ENCODE measurements around the gene LHB.
A peak's percentile ranks its signal among the peaks of the same experiment; 100 is the strongest.
"Not testable (repeated sequence)": the region's sequence is repeated elsewhere in the genome, so short reads cannot be mapped to it uniquely, and the experiment has no call there.

Gene LHB

GRCh38 chr19:49056902-49057596 is 40.2 kb upstream of the LHB start:
- not testable (repeated sequence) for H3K9me3 ChIP-seq (ENCODE audit: control insufficient read depth in 1 of 2, low read length in 2 of 2); H3K36me3 ChIP-seq (ENCODE audit: control insufficient read depth in 1 of 2, insufficient read depth in 2 of 2, low read length in 2 of 2); H3K27ac ChIP-seq (ENCODE audit: low read depth, low read length)
- H3K4me3 ChIP-seq (ENCODE audit: low read depth in 1 of 2, low read length in 2 of 2): peak overlapping the region; percentile 58 to 73
- H3K27me3 ChIP-seq (ENCODE audit: control insufficient read depth in 1 of 2, insufficient read depth in 2 of 2, low read length in 2 of 2): peaks cover 13 to 25% of the 10 kb centered on the region in 2 donors
- peaks cover 5 to 19% of the 10 kb centered on the region in 2 donors for H3K4me1 ChIP-seq (ENCODE audit: control insufficient read depth in 1 of 2, insufficient read depth in 2 of 2, low read length in 2 of 2)
- peak overlapping the region in 1 of 2 donors; percentile 43 for H3K9ac ChIP-seq (ENCODE audit: low read depth in 1 of 2, low read length in 2 of 2)

GRCh38 chr19:49056101-49056901 is 39.4 kb upstream of the LHB start:
- H3K27ac ChIP-seq (ENCODE audit: low read depth, low read length): no peak overlapping the region
- H3K9me3 ChIP-seq (ENCODE audit: control insufficient read depth in 1 of 2, low read length in 2 of 2): no peaks in the 10 kb centered on the region
- peaks cover 13 to 23% of the 10 kb centered on the region in 2 donors for H3K27me3 ChIP-seq (ENCODE audit: control insufficient read depth in 1 of 2, insufficient read depth in 2 of 2, low read length in 2 of 2)
- H3K36me3 ChIP-seq (ENCODE audit: control insufficient read depth in 1 of 2, insufficient read depth in 2 of 2, low read length in 2 of 2): no peaks in the 10 kb centered on the region
- H3K4me3 ChIP-seq (ENCODE audit: low read depth in 1 of 2, low read length in 2 of 2): peak overlapping the region; percentile 58 to 73
- peak overlapping the region in 1 of 2 donors; percentile 43 for H3K9ac ChIP-seq (ENCODE audit: low read depth in 1 of 2, low read length in 2 of 2)
- H3K4me1 ChIP-seq (ENCODE audit: control insufficient read depth in 1 of 2, insufficient read depth in 2 of 2, low read length in 2 of 2): peaks cover 5 to 19% of the 10 kb centered on the region in 2 donors

- H3K9me3 ChIP-seq (ENCODE audit: control insufficient read depth in 1 of 2, low read length in 2 of 2): not testable (repeated sequence)
These were observed 33.6 kb upstream of the LHB start for GRCh38 chr19:49050376-49051033.

GRCh38 chr19:49049834-49050233 is 32.9 kb upstream of the LHB start:
- not testable (repeated sequence) for H3K4me1 ChIP-seq (ENCODE audit: control insufficient read depth in 1 of 2, insufficient read depth in 2 of 2, low read length in 2 of 2); H3K4me3 ChIP-seq (ENCODE audit: low read depth in 1 of 2, low read length in 2 of 2); H3K27ac ChIP-seq (ENCODE audit: low read depth, low read length); H3K27me3 ChIP-seq (ENCODE audit: control insufficient read depth in 1 of 2, insufficient read depth in 2 of 2, low read length in 2 of 2); H3K9ac ChIP-seq (ENCODE audit: low read depth in 1 of 2, low read length in 2 of 2); H3K9me3 ChIP-seq (ENCODE audit: control insufficient read depth in 1 of 2, low read length in 2 of 2); H3K36me3 ChIP-seq (ENCODE audit: control insufficient read depth in 1 of 2, insufficient read depth in 2 of 2, low read length in 2 of 2)

More at GRCh38 chr19:49050376-49051033, 33.6 kb upstream of the LHB start:
- not testable (repeated sequence) for H3K9ac ChIP-seq (ENCODE audit: low read depth in 1 of 2, low read length in 2 of 2); H3K4me3 ChIP-seq (ENCODE audit: low read depth in 1 of 2, low read length in 2 of 2); H3K4me1 ChIP-seq (ENCODE audit: control insufficient read depth in 1 of 2, insufficient read depth in 2 of 2, low read length in 2 of 2); H3K27ac ChIP-seq (ENCODE audit: low read depth, low read length); H3K27me3 ChIP-seq (ENCODE audit: control insufficient read depth in 1 of 2, insufficient read depth in 2 of 2, low read length in 2 of 2); H3K36me3 ChIP-seq (ENCODE audit: control insufficient read depth in 1 of 2, insufficient read depth in 2 of 2, low read length in 2 of 2)

- H3K27me3 ChIP-seq (ENCODE audit: control insufficient read depth in 1 of 2, insufficient read depth in 2 of 2, low read length in 2 of 2); H3K9me3 ChIP-seq (ENCODE audit: control insufficient read depth in 1 of 2, low read length in 2 of 2); H3K9ac ChIP-seq (ENCODE audit: low read depth in 1 of 2, low read length in 2 of 2); H3K4me1 ChIP-seq (ENCODE audit: control insufficient read depth in 1 of 2, insufficient read depth in 2 of 2, low read length in 2 of 2); H3K27ac ChIP-seq (ENCODE audit: low read depth, low read length); H3K36me3 ChIP-seq (ENCODE audit: control insufficient read depth in 1 of 2, insufficient read depth in 2 of 2, low read length in 2 of 2); H3K4me3 ChIP-seq (ENCODE audit: low read depth in 1 of 2, low read length in 2 of 2): not testable (repeated sequence)
These were observed 32.1 kb upstream of the LHB start, which contains the start of gene CGB8 for GRCh38 chr19:49049011-49049410. CGB8 (minus strand) TSS chr19:49049111; CDS start chr19:49048739, 372 bp downstream.

- H3K36me3 ChIP-seq (ENCODE audit: control insufficient read depth in 1 of 2, insufficient read depth in 2 of 2, low read length in 2 of 2); H3K27me3 ChIP-seq (ENCODE audit: control insufficient read depth in 1 of 2, insufficient read depth in 2 of 2, low read length in 2 of 2); H3K4me1 ChIP-seq (ENCODE audit: control insufficient read depth in 1 of 2, insufficient read depth in 2 of 2, low read length in 2 of 2); H3K27ac ChIP-seq (ENCODE audit: low read depth, low read length); H3K4me3 ChIP-seq (ENCODE audit: low read depth in 1 of 2, low read length in 2 of 2); H3K9me3 ChIP-seq (ENCODE audit: control insufficient read depth in 1 of 2, low read length in 2 of 2); H3K9ac ChIP-seq (ENCODE audit: low read depth in 1 of 2, low read length in 2 of 2): not testable (repeated sequence)
These were observed 26.7 kb upstream of the LHB start, which contains the start of gene CGB5 for GRCh38 chr19:49043548-49043947. CGB5 (plus strand) TSS chr19:49043848; CDS start chr19:49044210, 362 bp downstream.

GRCh38 chr19:49042666-49043065 is 25.8 kb upstream of the LHB start:
- not testable (repeated sequence) for H3K4me1 ChIP-seq (ENCODE audit: control insufficient read depth in 1 of 2, insufficient read depth in 2 of 2, low read length in 2 of 2); H3K27ac ChIP-seq (ENCODE audit: low read depth, low read length); H3K4me3 ChIP-seq (ENCODE audit: low read depth in 1 of 2, low read length in 2 of 2); H3K36me3 ChIP-seq (ENCODE audit: control insufficient read depth in 1 of 2, insufficient read depth in 2 of 2, low read length in 2 of 2); H3K27me3 ChIP-seq (ENCODE audit: control insufficient read depth in 1 of 2, insufficient read depth in 2 of 2, low read length in 2 of 2); H3K9me3 ChIP-seq (ENCODE audit: control insufficient read depth in 1 of 2, low read length in 2 of 2); H3K9ac ChIP-seq (ENCODE audit: low read depth in 1 of 2, low read length in 2 of 2)

- Histone ChIP-seq H3K36me3 (ENCODE audit: control insufficient read depth in 1 of 2, insufficient read depth in 2 of 2, low read length in 2 of 2) (no peaks in the 10 kb centered on the region), H3K4me3 (ENCODE audit: low read depth in 1 of 2, low read length in 2 of 2) (no peak overlapping the region), H3K27ac (ENCODE audit: low read depth, low read length) (no peak overlapping the region), H3K4me1 (ENCODE audit: control insufficient read depth in 1 of 2, insufficient read depth in 2 of 2, low read length in 2 of 2) (no peaks in the 10 kb centered on the region), H3K9me3 (ENCODE audit: control insufficient read depth in 1 of 2, low read length in 2 of 2) (no peaks in the 10 kb centered on the region), H3K27me3 (ENCODE audit: control insufficient read depth in 1 of 2, insufficient read depth in 2 of 2, low read length in 2 of 2) (no peaks in the 10 kb centered on the region), H3K9ac (ENCODE audit: low read depth in 1 of 2, low read length in 2 of 2) (no peak overlapping the region)
These were observed 25.3 kb upstream of the LHB start for GRCh38 chr19:49042177-49042576.

- H3K9ac ChIP-seq (ENCODE audit: low read depth in 1 of 2, low read length in 2 of 2); H3K27me3 ChIP-seq (ENCODE audit: control insufficient read depth in 1 of 2, insufficient read depth in 2 of 2, low read length in 2 of 2); H3K36me3 ChIP-seq (ENCODE audit: control insufficient read depth in 1 of 2, insufficient read depth in 2 of 2, low read length in 2 of 2); H3K27ac ChIP-seq (ENCODE audit: low read depth, low read length); H3K9me3 ChIP-seq (ENCODE audit: control insufficient read depth in 1 of 2, low read length in 2 of 2); H3K4me1 ChIP-seq (ENCODE audit: control insufficient read depth in 1 of 2, insufficient read depth in 2 of 2, low read length in 2 of 2); H3K4me3 ChIP-seq (ENCODE audit: low read depth in 1 of 2, low read length in 2 of 2): not testable (repeated sequence)
These were observed 22.8 kb upstream of the LHB start for GRCh38 chr19:49039736-49040135.
